Thoracic aorta (tissue), 2 donors: Measurements from ENCODE around the gene S100B. TPM values are rescaled to one million over a fixed set of nuclear protein-coding genes. Genes with fewer than 3 reads are reported as not detected.

ENCODE experiments used
- ATAC-seq: fragments of 150-250 bp; one replicate; pipeline ENCODE4 v1.8.0; 2017; ENCODE audit warnings: low read depth; ENCODE audit not compliant: insufficient number of reproducible peaks, low FRiP score
- DNase-seq: peaks from one replicate; pipeline ENCODE4 v3.0.0-alpha.2; 2020; ENCODE audit warnings: low spot score
- H3K27ac ChIP-seq, 2 donors: fragments of 200-600 bp; sonication (generic); 1 replicate in 1 of 2; 2 replicates in 1 of 2; pipeline ENCODE4 v1.5.1; 2016; ENCODE audit warnings: mild to moderate bottlenecking in 2 of 2, moderate library complexity in 2 of 2
- H3K27me3 ChIP-seq: fragments of 200-600 bp; sonication (generic); replicated peaks from 2 replicates; pipeline ENCODE4 v1.6.0; 2016; ENCODE audit warnings: mild to moderate bottlenecking; ENCODE audit not compliant: insufficient read depth
- H3K36me3 ChIP-seq: fragments of 200-600 bp; sonication (generic); one replicate; pipeline ENCODE4 v1.5.1; 2016
- H3K4me1 ChIP-seq, 2 donors: fragments of 200-600 bp; sonication (generic); 1 replicate in 1 of 2; 2 replicates in 1 of 2; pipeline versions ENCODE4 v1.5.1 to v1.6.0; 2016; ENCODE audit warnings: low read depth in 2 of 2, mild to moderate bottlenecking in 1 of 2; ENCODE audit not compliant: control insufficient read depth in 1 of 2
- H3K4me3 ChIP-seq: fragments of 200-600 bp; sonication (generic); 2 replicates; pipeline ENCODE4 v1.5.1; 2016; ENCODE audit warnings: mild to moderate bottlenecking
- H3K9me3 ChIP-seq: fragments of 200-600 bp; sonication (generic); 2 replicates; pipeline ENCODE4 v1.5.1; 2016
- total RNA-seq, 2 donors: library from RNA; depleted of rRNA; stranded (reverse); fragments of >200 nt; gene quantifications; one replicate each; pipeline versions ENCODE4 v1.1.0 to v1.2.3, GENCODE V29; 2016
- TF ChIP-seq, protein P1 (sequence below): fragments of 200-600 bp; sonication (generic); IDR thresholded peaks from one replicate; pipeline ENCODE4 v1.5.1; 2019; ENCODE audit warnings: antibody characterized with exemption

S100B gene
- total RNA-seq, 2 donors from 2014 or later = 4.7 to 8.4 TPM

DNA sequence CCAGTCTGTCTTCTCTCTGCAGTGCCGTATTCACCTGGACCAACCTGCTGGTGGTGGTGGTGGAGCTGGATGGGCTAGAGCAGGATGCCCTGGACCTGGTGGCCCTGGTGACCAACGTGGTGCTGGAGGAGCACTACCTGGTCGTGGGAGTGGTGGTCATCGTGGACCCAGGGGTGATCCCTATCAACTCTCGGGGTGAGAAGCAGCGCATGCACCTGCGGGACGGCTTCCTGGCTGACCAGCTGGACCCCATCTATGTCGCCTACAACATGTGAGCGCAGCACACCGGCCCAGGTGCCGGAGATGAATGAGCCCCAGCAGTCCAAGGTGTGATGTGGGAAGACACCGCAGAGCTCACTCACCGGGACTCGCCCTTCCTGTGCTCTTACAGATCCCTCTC lies 37.5 kb downstream of the S100B start:
- no peaks in the 10 kb centered on the region for H3K9me3 ChIP-seq
- H3K27ac ChIP-seq = no peak overlapping the region
- ATAC-seq (no peak), DNase-seq (no peak)
- no peak overlapping the region for H3K4me3 ChIP-seq
- peaks cover 59% of the 10 kb centered on the region for H3K36me3 ChIP-seq
- H3K4me1 ChIP-seq = no peaks in the 10 kb centered on the region
- H3K27me3 ChIP-seq = no peaks in the 10 kb centered on the region
- TF ChIP-seq, protein P1, sequence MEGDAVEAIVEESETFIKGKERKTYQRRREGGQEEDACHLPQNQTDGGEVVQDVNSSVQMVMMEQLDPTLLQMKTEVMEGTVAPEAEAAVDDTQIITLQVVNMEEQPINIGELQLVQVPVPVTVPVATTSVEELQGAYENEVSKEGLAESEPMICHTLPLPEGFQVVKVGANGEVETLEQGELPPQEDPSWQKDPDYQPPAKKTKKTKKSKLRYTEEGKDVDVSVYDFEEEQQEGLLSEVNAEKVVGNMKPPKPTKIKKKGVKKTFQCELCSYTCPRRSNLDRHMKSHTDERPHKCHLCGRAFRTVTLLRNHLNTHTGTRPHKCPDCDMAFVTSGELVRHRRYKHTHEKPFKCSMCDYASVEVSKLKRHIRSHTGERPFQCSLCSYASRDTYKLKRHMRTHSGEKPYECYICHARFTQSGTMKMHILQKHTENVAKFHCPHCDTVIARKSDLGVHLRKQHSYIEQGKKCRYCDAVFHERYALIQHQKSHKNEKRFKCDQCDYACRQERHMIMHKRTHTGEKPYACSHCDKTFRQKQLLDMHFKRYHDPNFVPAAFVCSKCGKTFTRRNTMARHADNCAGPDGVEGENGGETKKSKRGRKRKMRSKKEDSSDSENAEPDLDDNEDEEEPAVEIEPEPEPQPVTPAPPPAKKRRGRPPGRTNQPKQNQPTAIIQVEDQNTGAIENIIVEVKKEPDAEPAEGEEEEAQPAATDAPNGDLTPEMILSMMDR = no peak

DNA sequence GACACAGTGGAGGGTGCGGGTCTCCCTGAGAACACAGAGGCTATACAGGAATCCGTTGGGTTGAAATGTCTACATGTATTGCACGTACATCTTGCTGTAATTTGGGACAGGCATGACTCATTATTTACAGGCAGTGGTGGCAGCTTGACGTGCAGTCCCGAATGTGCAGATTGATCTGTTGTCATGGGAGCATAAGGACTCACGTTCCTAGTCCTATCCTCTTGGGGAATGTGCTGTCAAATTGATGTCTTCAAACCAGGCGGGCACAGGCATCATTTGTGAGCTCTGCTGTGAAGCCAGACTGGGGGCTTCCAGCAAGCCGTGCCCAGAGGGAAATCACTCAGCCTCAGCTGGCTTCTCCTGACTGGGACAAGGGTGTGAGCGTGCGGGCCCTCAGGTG lies 40.5 kb downstream of the S100B start:
- Histone ChIP-seq H3K4me3 (no peak overlapping the region), H3K27ac (no peak overlapping the region), H3K36me3 (peaks cover 51% of the 10 kb centered on the region), H3K27me3 (no peaks in the 10 kb centered on the region), H3K4me1 (no peaks in the 10 kb centered on the region), H3K9me3 (no peaks in the 10 kb centered on the region)
- no peak for ATAC-seq
- no peak for DNase-seq
- TF ChIP-seq, protein P1 = no peak

DNA sequence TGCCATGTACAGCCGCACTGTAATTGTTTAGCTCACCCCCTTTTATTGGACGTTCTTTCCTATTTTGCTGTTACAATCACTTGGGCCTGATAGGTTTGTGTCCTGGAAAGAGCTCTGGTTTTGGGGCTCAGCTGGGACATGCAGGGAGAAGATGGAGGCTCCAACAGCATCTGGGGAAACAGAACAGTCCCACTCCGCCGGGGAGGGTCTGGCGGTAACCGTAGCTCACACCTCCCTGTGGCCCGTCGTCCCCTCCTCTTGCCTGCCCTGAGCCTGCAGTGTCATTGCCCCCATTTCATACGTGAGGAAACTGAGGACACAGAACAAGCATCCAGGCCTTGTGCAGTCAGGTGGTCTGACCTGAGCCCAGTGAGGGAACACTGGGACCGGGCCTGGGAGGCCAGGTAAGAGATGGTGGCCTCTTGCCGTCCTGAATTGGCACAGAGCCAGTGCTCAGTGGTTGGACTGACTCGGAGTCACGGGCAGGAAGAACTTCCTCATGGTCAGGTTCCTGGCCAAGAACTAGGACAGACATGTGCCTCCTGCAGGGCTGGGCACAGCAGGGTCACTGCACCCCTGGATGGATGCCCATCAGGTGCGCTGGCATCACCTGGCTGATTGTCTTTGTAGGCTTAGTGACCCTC lies 41.8 kb downstream of the S100B start:
- TF ChIP-seq, protein P1 = no peak
- no peak overlapping the region for H3K27ac ChIP-seq
- peaks cover 51% of the 10 kb centered on the region for H3K36me3 ChIP-seq
- no peaks in the 10 kb centered on the region for H3K9me3 ChIP-seq
- H3K27me3 ChIP-seq = no peaks in the 10 kb centered on the region
- no peak for ATAC-seq
- no peak for DNase-seq
- no peaks in the 10 kb centered on the region for H3K4me1 ChIP-seq
- no peak overlapping the region for H3K4me3 ChIP-seq

DNA sequence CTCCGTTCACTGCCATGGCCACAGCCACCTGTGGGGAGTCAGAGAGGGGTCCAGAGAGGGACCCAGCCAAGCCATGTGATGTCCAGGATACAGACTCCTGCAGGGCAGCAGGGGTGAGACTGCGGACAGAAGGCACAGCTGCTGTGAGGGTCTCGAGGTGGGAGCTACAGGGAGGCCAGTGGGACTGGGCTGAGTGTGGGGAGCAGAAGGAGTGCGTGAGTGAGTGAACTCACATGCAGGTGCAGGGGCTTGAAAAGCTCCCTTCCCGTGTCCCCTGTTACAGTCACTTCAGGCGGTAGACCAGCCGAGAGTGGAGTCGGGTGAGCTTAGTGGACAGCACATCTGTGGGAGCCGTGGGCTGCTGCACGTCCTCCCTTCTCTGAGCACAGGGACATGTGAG lies 42.4 kb downstream of the S100B start:
- ATAC-seq (no peak), DNase-seq (no peak)
- Histone ChIP-seq H3K27ac (no peak overlapping the region), H3K27me3 (no peaks in the 10 kb centered on the region), H3K9me3 (no peaks in the 10 kb centered on the region), H3K36me3 (peaks cover 52% of the 10 kb centered on the region), H3K4me1 (no peaks in the 10 kb centered on the region), H3K4me3 (no peak overlapping the region)
- TF ChIP-seq, protein P1 = no peak

DNA sequence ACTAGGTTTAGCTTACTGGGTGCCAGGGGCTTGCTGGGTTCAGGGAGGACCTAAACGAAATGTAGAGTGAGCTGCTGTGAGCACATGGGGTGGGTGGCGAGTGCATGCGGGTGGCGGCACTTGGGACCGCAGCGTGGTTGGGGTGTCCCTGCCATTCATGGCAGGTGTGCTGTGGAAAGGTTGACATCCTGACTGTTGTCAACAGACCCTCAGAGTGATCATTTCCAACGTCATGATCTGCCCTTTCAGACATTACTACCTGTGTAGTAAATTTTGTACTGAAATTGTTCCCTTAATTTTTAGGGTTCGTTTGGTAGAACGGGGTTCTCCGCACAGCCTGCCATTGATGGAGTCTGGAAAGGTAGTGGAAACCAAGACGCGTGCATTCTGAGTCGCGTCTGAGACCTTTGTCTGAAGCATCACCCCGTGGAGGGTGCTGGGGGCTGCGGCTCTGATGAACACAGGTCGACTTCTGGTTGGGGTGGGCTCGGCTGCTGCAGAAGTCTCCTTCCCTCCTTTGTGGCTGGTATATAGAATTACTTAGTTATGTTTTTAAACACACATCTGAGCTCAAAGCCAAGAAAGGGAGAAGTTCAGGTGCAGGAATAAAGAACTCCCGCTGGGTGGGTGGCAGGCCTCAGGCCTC lies 43.3 kb downstream of the S100B start:
- H3K4me3 ChIP-seq = no peak overlapping the region
- H3K27me3 ChIP-seq = no peaks in the 10 kb centered on the region
- H3K4me1 ChIP-seq = no peaks in the 10 kb centered on the region
- no peaks in the 10 kb centered on the region for H3K9me3 ChIP-seq
- TF ChIP-seq, protein P1 = no peak
- no peak for DNase-seq
- peaks cover 52% of the 10 kb centered on the region for H3K36me3 ChIP-seq
- no peak for ATAC-seq
- H3K27ac ChIP-seq = no peak overlapping the region
